H9 (cell line): ENCODE measurements around the gene ELAVL1. TPM values are rescaled to one million over a fixed set of nuclear protein-coding genes. Genes with fewer than 3 reads are reported as not detected.

ENCODE experiments used
- DNase-seq: peaks from one replicate; pipeline ENCODE4 v3.0.0-alpha.2; 2017
- H2AFZ ChIP-seq: one replicate; pipeline ENCODE4 v1.6.1; 2013; ENCODE audit warnings: mild to moderate bottlenecking, low read length, control low read depth, moderate library complexity
- H2AK5ac ChIP-seq: 2 replicates; pipeline ENCODE4 v1.6.1; 2013; ENCODE audit warnings: low read length, control low read depth, mixed read lengths; ENCODE audit not compliant: insufficient read length
- H2BK120ac ChIP-seq: one replicate; pipeline ENCODE4 v1.6.1; 2013; ENCODE audit warnings: low read depth, mild to moderate bottlenecking, low read length, control low read depth, inconsistent platforms; ENCODE audit not compliant: poor library complexity, severe bottlenecking
- H2BK12ac ChIP-seq: 2 replicates; pipeline ENCODE4 v1.6.1; 2013; ENCODE audit warnings: low read length, control low read depth, mixed read lengths, low read depth; ENCODE audit not compliant: insufficient read length
- H2BK15ac ChIP-seq: 2 replicates; pipeline ENCODE4 v1.6.1; 2013; ENCODE audit warnings: low read depth, low read length, control low read depth
- H2BK20ac ChIP-seq: one replicate; pipeline ENCODE4 v1.6.1; 2013; ENCODE audit warnings: low read depth, mild to moderate bottlenecking, low read length, control low read depth, inconsistent platforms; ENCODE audit not compliant: poor library complexity, severe bottlenecking
- H2BK5ac ChIP-seq: 2 replicates; pipeline ENCODE4 v1.6.1; 2013; ENCODE audit warnings: low read length, control low read depth, mixed read lengths; ENCODE audit not compliant: insufficient read length
- H3K14ac ChIP-seq: 2 replicates; pipeline ENCODE4 v1.6.1; 2013; ENCODE audit warnings: low read length, control low read depth; ENCODE audit not compliant: insufficient read depth
- H3K18ac ChIP-seq: 2 replicates; pipeline ENCODE4 v1.6.1; 2013; ENCODE audit warnings: low read depth, mild to moderate bottlenecking, mixed read lengths, low read length, control low read depth; ENCODE audit not compliant: insufficient read length
- H3K23ac ChIP-seq: 2 replicates; pipeline ENCODE4 v1.6.1; 2013; ENCODE audit warnings: low read length, control low read depth, mixed read lengths, low read depth; ENCODE audit not compliant: insufficient read length
- H3K23me2 ChIP-seq: 2 replicates; pipeline ENCODE4 v1.6.1; 2013; ENCODE audit warnings: low read depth, mild to moderate bottlenecking, mixed read lengths, low read length, control low read depth; ENCODE audit not compliant: insufficient read length, poor library complexity, severe bottlenecking
- H3K27ac ChIP-seq: 2 replicates; pipeline ENCODE4 v1.5.1; 2013; ENCODE audit warnings: low read length, control low read depth, mixed read lengths, low read depth; ENCODE audit not compliant: insufficient read length
- H3K27me3 ChIP-seq: 2 replicates; pipeline ENCODE4 v1.6.1; 2013; ENCODE audit warnings: low read length, control low read depth, inconsistent platforms; ENCODE audit not compliant: insufficient read depth
- H3K4ac ChIP-seq: 2 replicates; pipeline ENCODE4 v1.6.1; 2013; ENCODE audit warnings: low read depth, mild to moderate bottlenecking, control low read depth, inconsistent platforms, low read length, moderate library complexity
- H3K4me1 ChIP-seq: 2 replicates; pipeline ENCODE4 v1.6.1; 2013; ENCODE audit warnings: low read length, control low read depth, inconsistent platforms; ENCODE audit not compliant: insufficient read depth
- H3K4me2 ChIP-seq: 2 replicates; pipeline ENCODE4 v1.6.1; 2013; ENCODE audit warnings: low read length, control low read depth, mixed read lengths; ENCODE audit not compliant: insufficient read length, insufficient read depth
- H3K56ac ChIP-seq: 2 replicates; pipeline ENCODE4 v1.6.1; 2013; ENCODE audit warnings: low read depth, mild to moderate bottlenecking, mixed read lengths, low read length, control low read depth; ENCODE audit not compliant: insufficient read length
- H3K79me1 ChIP-seq: 2 replicates; pipeline ENCODE4 v1.6.1; 2013; ENCODE audit warnings: low read depth, mild to moderate bottlenecking, moderate library complexity, low read length, control low read depth, inconsistent platforms; ENCODE audit not compliant: insufficient read depth, poor library complexity, severe bottlenecking
- H3K79me2 ChIP-seq: 2 replicates; pipeline ENCODE4 v1.6.1; 2013; ENCODE audit warnings: low read length, control low read depth, inconsistent platforms; ENCODE audit not compliant: insufficient read depth
- H3K9ac ChIP-seq: 2 replicates; pipeline ENCODE4 v1.6.1; 2013; ENCODE audit warnings: low read length, control low read depth, mixed read lengths; ENCODE audit not compliant: insufficient read length; ENCODE audit errors: extremely low read depth
- H3K9me3 ChIP-seq: one replicate; pipeline ENCODE4 v1.6.1; 2013; ENCODE audit warnings: low read depth, low read length, inconsistent platforms; ENCODE audit not compliant: control insufficient read depth
- H3T11ph ChIP-seq: one replicate; pipeline ENCODE4 v1.6.1; 2013; ENCODE audit warnings: mild to moderate bottlenecking, low read length, control low read depth, inconsistent platforms
- H4K20me1 ChIP-seq: one replicate; pipeline ENCODE4 v1.6.1; 2013; ENCODE audit not compliant: control insufficient read depth, insufficient read length, insufficient read depth
- H4K5ac ChIP-seq: 2 replicates; pipeline ENCODE4 v1.6.1; 2013; ENCODE audit warnings: low read depth, mild to moderate bottlenecking, mixed read lengths, low read length, control low read depth; ENCODE audit not compliant: insufficient read length
- H4K8ac ChIP-seq: replicated peaks from 2 replicates; pipeline ENCODE4 v1.6.1; 2013; ENCODE audit warnings: low read length, control low read depth, mixed read lengths, low read depth; ENCODE audit not compliant: insufficient read length
- H4K91ac ChIP-seq: 2 replicates; pipeline ENCODE4 v1.6.1; 2013; ENCODE audit warnings: low read depth, mild to moderate bottlenecking, moderate library complexity, mixed read lengths, low read length, control low read depth; ENCODE audit not compliant: insufficient read length
- H3K27ac Mint-ChIP-seq, 3 experiments: 2 replicates in 2 of 3; 3 replicates in 1 of 3; pipeline ENCODE4 v1.8.0; 2020 to 2021; ENCODE audit warnings: mixed read lengths in 3 of 3, mild to moderate bottlenecking in 1 of 3, moderate library complexity in 1 of 3
- H3K27me3 Mint-ChIP-seq: 2 replicates; pipeline ENCODE4 v1.8.0; 2021; ENCODE audit warnings: low read depth, mild to moderate bottlenecking, moderate library complexity, mixed read lengths
- H3K36me3 Mint-ChIP-seq, 3 experiments: 2 replicates in 2 of 3; 3 replicates in 1 of 3; pipeline ENCODE4 v1.8.0; 2020 to 2021; ENCODE audit warnings: low read depth in 3 of 3, mixed read lengths in 3 of 3; ENCODE audit not compliant: insufficient read depth in 1 of 3
- H3K4me1 Mint-ChIP-seq, 2 experiments: 2 replicates each; pipeline ENCODE4 v1.8.0; 2020; ENCODE audit warnings: mixed read lengths in 2 of 2
- H3K4me3 Mint-ChIP-seq, 2 experiments: 2 replicates in 1 of 2; 3 replicates in 1 of 2; pipeline ENCODE4 v1.8.0; 2020 to 2021; ENCODE audit warnings: mild to moderate bottlenecking in 2 of 2, mixed read lengths in 2 of 2, moderate library complexity in 1 of 2
- H3K9me3 Mint-ChIP-seq, 2 experiments: 2 replicates in 1 of 2; 3 replicates in 1 of 2; pipeline ENCODE4 v1.8.0; 2020; ENCODE audit warnings: mild to moderate bottlenecking in 2 of 2, mixed read lengths in 2 of 2, moderate library complexity in 1 of 2
- CTCF ChIP-seq: fragments of 200-600 bp; sonication (generic); conservative IDR thresholded peaks from 3 replicates; pipeline ENCODE4 v1.8.0; 2021; ENCODE audit warnings: antibody characterized with exemption, mild to moderate bottlenecking
- WGBS: extraction: QIAGEN DNeasy Blood & Tissue Kit; methylation state at CpG from one replicate; pipeline ENCODE4 v1.1.7; 2013; ENCODE audit warnings: missing lambda C conversion rate, low lambda C conversion rate, mixed read lengths; ENCODE audit not compliant: insufficient read length; ENCODE audit errors: extremely low coverage; 5-methylcytosine and 5-hydroxymethylcytosine counted together
- total RNA-seq: library from RNA; stranded (reverse); gene quantifications from 2 replicates; pipeline ENCODE4 v1.2.1, GENCODE V29; 2021

The ELAVL1 gene
- total RNA-seq, 1 experiment from 2014 or later = 149 TPM

GRCh38 chr19:7912144-7912696 lies 93.2 kb downstream of the ELAVL1 start:
- Histone ChIP-seq H2BK15ac (no peak overlapping the region), H2AK5ac (no peak overlapping the region), H3K18ac (no peak overlapping the region), H4K20me1 (no peaks in the 10 kb centered on the region), H3K79me1 (no peaks in the 10 kb centered on the region), H3K4ac (no peak overlapping the region), H3T11ph (no peak overlapping the region), H4K5ac (no peak overlapping the region), H2BK20ac (no peak overlapping the region), H3K27me3 (peaks cover 13% of the 10 kb centered on the region; the same call in 1 of the 2 replicates), H3K14ac (no peak overlapping the region), H3K9me3 (no peaks in the 10 kb centered on the region), H2BK5ac (no peak overlapping the region), H2BK12ac (no peak overlapping the region), H4K8ac (no peak overlapping the region), H2BK120ac (no peak overlapping the region), H4K91ac (no peak overlapping the region), H2AFZ (no peak overlapping the region), H3K56ac (no peak overlapping the region), H3K79me2 (no peaks in the 10 kb centered on the region), H3K23me2 (peaks cover 6% of the 10 kb centered on the region), H3K4me2 (no peak overlapping the region), H3K4me1 (no peaks in the 10 kb centered on the region), H3K9ac (no peak overlapping the region), H3K27ac (no peak overlapping the region), H3K23ac (no peak overlapping the region)
- H3K27ac Mint-ChIP-seq = no peak overlapping the region
- no peak for TF ChIP-seq CTCF
- H3K4me3 Mint-ChIP-seq = no peak overlapping the region
- H3K27me3 Mint-ChIP-seq = peaks cover 33% of the 10 kb centered on the region
- peaks cover 13 to 28% (median 24%) of the 10 kb centered on the region in 3 experiments; a peak in 6 of 7 replicates for H3K36me3 Mint-ChIP-seq
- H3K9me3 Mint-ChIP-seq = no peaks in the 10 kb centered on the region
- DNase-seq = no peak
- H3K4me1 Mint-ChIP-seq = peaks cover 6 to 10% of the 10 kb centered on the region in 2 experiments; a peak in 3 of 4 replicates
- WGBS = no CpG with 5 or more reads among the region's 31 CpGs
